Activated T-cell treated with anti-CD3 and anti-CD28 coated beads, Interleukin-2, amount 50 U/mL, for 24 hours (primary cell): Measurements from ENCODE around the gene PCDH9.
"Not testable (repeated sequence)": the region's sequence is repeated elsewhere in the genome, so short reads cannot be mapped to it uniquely, and the experiment has no call there.

Experiments used
- DNase-seq: peaks from one replicate; pipeline ENCODE4 v3.0.0-alpha.2; 2020
- H3K27ac Mint-ChIP-seq: 2 replicates; pipeline ENCODE4 v1.8.0; 2020; ENCODE audit warnings: mild to moderate bottlenecking, mixed read lengths
- H3K27me3 Mint-ChIP-seq: 2 replicates; pipeline ENCODE4 v1.8.0; 2020; ENCODE audit warnings: mixed read lengths
- H3K36me3 Mint-ChIP-seq: 2 replicates; pipeline ENCODE4 v1.8.0; 2020; ENCODE audit warnings: low read depth, mixed read lengths
- H3K4me1 Mint-ChIP-seq: 2 replicates; pipeline ENCODE4 v1.8.0; 2020; ENCODE audit warnings: low read depth, mixed read lengths
- H3K4me3 Mint-ChIP-seq: 2 replicates; pipeline ENCODE4 v1.8.0; 2020; ENCODE audit warnings: mild to moderate bottlenecking, moderate library complexity, mixed read lengths
- H3K9me3 Mint-ChIP-seq: 2 replicates; pipeline ENCODE4 v1.8.0; 2020; ENCODE audit warnings: mixed read lengths

Gene PCDH9

GRCh38 chr13:66781241-66781640, 448.9 kb downstream of the PCDH9 start:
- H3K4me1 Mint-ChIP-seq, result no peaks in the 10 kb centered on the region

GRCh38 chr13:66780814-66781213, 449.3 kb downstream of the PCDH9 start:
- no peaks in the 10 kb centered on the region for H3K9me3 Mint-ChIP-seq
- no peaks in the 10 kb centered on the region for H3K4me1 Mint-ChIP-seq
- DNase-seq, result no peak
- H3K36me3 Mint-ChIP-seq, result no peaks in the 10 kb centered on the region
- no peak overlapping the region for H3K27ac Mint-ChIP-seq
- no peaks in the 10 kb centered on the region for H3K27me3 Mint-ChIP-seq
- no peak overlapping the region for H3K4me3 Mint-ChIP-seq

More at GRCh38 chr13:66781241-66781640, 448.9 kb downstream of the PCDH9 start:
- Mint-ChIP-seq H3K27ac (no peak overlapping the region), H3K9me3 (no peaks in the 10 kb centered on the region), H3K36me3 (no peaks in the 10 kb centered on the region), H3K4me3 (no peak overlapping the region), H3K27me3 (no peaks in the 10 kb centered on the region)
- no peak for DNase-seq

GRCh38 chr13:66778461-66778860, 451.7 kb downstream of the PCDH9 start:
- Mint-ChIP-seq H3K36me3 (no peaks in the 10 kb centered on the region), H3K9me3 (no peaks in the 10 kb centered on the region), H3K27ac (no peak overlapping the region), H3K4me1 (no peaks in the 10 kb centered on the region), H3K4me3 (no peak overlapping the region), H3K27me3 (no peaks in the 10 kb centered on the region)
- no peak for DNase-seq

GRCh38 chr13:66775196-66775595, 454.9 kb downstream of the PCDH9 start:
- Mint-ChIP-seq H3K9me3 (no peaks in the 10 kb centered on the region), H3K27ac (no peak overlapping the region), H3K36me3 (no peaks in the 10 kb centered on the region), H3K27me3 (no peaks in the 10 kb centered on the region), H3K4me3 (no peak overlapping the region), H3K4me1 (no peaks in the 10 kb centered on the region)
- DNase-seq, result no peak

GRCh38 chr13:66774046-66774445, 456.1 kb downstream of the PCDH9 start:
- H3K27ac Mint-ChIP-seq, result no peak overlapping the region
- no peaks in the 10 kb centered on the region for H3K27me3 Mint-ChIP-seq
- H3K36me3 Mint-ChIP-seq, result no peaks in the 10 kb centered on the region
- no peak overlapping the region for H3K4me3 Mint-ChIP-seq
- DNase-seq, result no peak
- H3K4me1 Mint-ChIP-seq, result no peaks in the 10 kb centered on the region
- no peaks in the 10 kb centered on the region for H3K9me3 Mint-ChIP-seq

GRCh38 chr13:66765559-66765958, 464.6 kb downstream of the PCDH9 start:
- H3K36me3 Mint-ChIP-seq, result no peaks in the 10 kb centered on the region
- H3K9me3 Mint-ChIP-seq, result peaks cover 13% of the 10 kb centered on the region
- DNase-seq, result no peak
- H3K27me3 Mint-ChIP-seq, result no peaks in the 10 kb centered on the region
- no peaks in the 10 kb centered on the region for H3K4me1 Mint-ChIP-seq
- no peak overlapping the region for H3K27ac Mint-ChIP-seq
- no peak overlapping the region for H3K4me3 Mint-ChIP-seq

GRCh38 chr13:66760678-66761077, 469.5 kb downstream of the PCDH9 start:
- H3K4me1 Mint-ChIP-seq, H3K27me3 Mint-ChIP-seq, DNase-seq, H3K4me3 Mint-ChIP-seq, H3K36me3 Mint-ChIP-seq, H3K27ac Mint-ChIP-seq: not testable (repeated sequence)
- peaks cover 21% of the 10 kb centered on the region for H3K9me3 Mint-ChIP-seq

GRCh38 chr13:66759919-66760318, 470.2 kb downstream of the PCDH9 start:
- DNase-seq, result no peak
- H3K36me3 Mint-ChIP-seq, result no peaks in the 10 kb centered on the region
- H3K4me1 Mint-ChIP-seq, result no peaks in the 10 kb centered on the region
- no peak overlapping the region for H3K4me3 Mint-ChIP-seq
- no peaks in the 10 kb centered on the region for H3K27me3 Mint-ChIP-seq
- no peak overlapping the region for H3K27ac Mint-ChIP-seq
- H3K9me3 Mint-ChIP-seq, result peaks cover 20% of the 10 kb centered on the region

- peaks cover 17% of the 10 kb centered on the region for H3K9me3 Mint-ChIP-seq
- H3K4me1 Mint-ChIP-seq, result peaks cover 1% of the 10 kb centered on the region
- no peak for DNase-seq
- H3K36me3 Mint-ChIP-seq, result no peaks in the 10 kb centered on the region
- no peak overlapping the region for H3K27ac Mint-ChIP-seq
- no peak overlapping the region for H3K4me3 Mint-ChIP-seq
- no peaks in the 10 kb centered on the region for H3K27me3 Mint-ChIP-seq
Measured at GRCh38 chr13:66751691-66752090, 478.4 kb downstream of the PCDH9 start.

- no peaks in the 10 kb centered on the region for H3K36me3 Mint-ChIP-seq
- no peaks in the 10 kb centered on the region for H3K27me3 Mint-ChIP-seq
- peaks cover 17% of the 10 kb centered on the region for H3K9me3 Mint-ChIP-seq
- H3K4me3 Mint-ChIP-seq, result no peak overlapping the region
- no peak for DNase-seq
- no peak overlapping the region for H3K27ac Mint-ChIP-seq
- peaks cover 1% of the 10 kb centered on the region for H3K4me1 Mint-ChIP-seq
Measured at GRCh38 chr13:66748712-66749111, 481.4 kb downstream of the PCDH9 start.

- Mint-ChIP-seq H3K4me3 (no peak overlapping the region), H3K4me1 (peaks cover 1% of the 10 kb centered on the region), H3K9me3 (peaks cover 9% of the 10 kb centered on the region), H3K36me3 (no peaks in the 10 kb centered on the region), H3K27ac (no peak overlapping the region), H3K27me3 (no peaks in the 10 kb centered on the region)
- DNase-seq, result no peak
Measured at GRCh38 chr13:66745307-66745706, 484.8 kb downstream of the PCDH9 start.

GRCh38 chr13:66723576-66723975, 506.6 kb downstream of the PCDH9 start:
- H3K27ac Mint-ChIP-seq, result no peak overlapping the region
- no peaks in the 10 kb centered on the region for H3K4me1 Mint-ChIP-seq
- no peaks in the 10 kb centered on the region for H3K36me3 Mint-ChIP-seq
- no peaks in the 10 kb centered on the region for H3K9me3 Mint-ChIP-seq
- no peaks in the 10 kb centered on the region for H3K27me3 Mint-ChIP-seq
- H3K4me3 Mint-ChIP-seq, result no peak overlapping the region
- no peak for DNase-seq

- Mint-ChIP-seq H3K36me3 (no peaks in the 10 kb centered on the region), H3K27me3 (no peaks in the 10 kb centered on the region)
Measured at GRCh38 chr13:66716538-66716937, 513.6 kb downstream of the PCDH9 start.

GRCh38 chr13:66714795-66715194, 515.3 kb downstream of the PCDH9 start:
- H3K27me3 Mint-ChIP-seq, result no peaks in the 10 kb centered on the region
- H3K4me1 Mint-ChIP-seq, result no peaks in the 10 kb centered on the region
- no peak overlapping the region for H3K27ac Mint-ChIP-seq
- H3K9me3 Mint-ChIP-seq, result no peaks in the 10 kb centered on the region
- no peaks in the 10 kb centered on the region for H3K36me3 Mint-ChIP-seq
- no peak overlapping the region for H3K4me3 Mint-ChIP-seq
- DNase-seq, result no peak

More at GRCh38 chr13:66716538-66716937, 513.6 kb downstream of the PCDH9 start:
- no peaks in the 10 kb centered on the region for H3K4me1 Mint-ChIP-seq
- H3K4me3 Mint-ChIP-seq, result no peak overlapping the region
- H3K9me3 Mint-ChIP-seq, result no peaks in the 10 kb centered on the region
- H3K27ac Mint-ChIP-seq, result no peak overlapping the region
- no peak for DNase-seq

- no peaks in the 10 kb centered on the region for H3K4me1 Mint-ChIP-seq
- no peaks in the 10 kb centered on the region for H3K9me3 Mint-ChIP-seq
- H3K4me3 Mint-ChIP-seq, result no peak overlapping the region
Measured at GRCh38 chr13:66704110-66704509, 526.0 kb downstream of the PCDH9 start.

GRCh38 chr13:66703597-66703996, 526.5 kb downstream of the PCDH9 start:
- H3K27me3 Mint-ChIP-seq, result no peaks in the 10 kb centered on the region
- no peak overlapping the region for H3K27ac Mint-ChIP-seq
- H3K4me1 Mint-ChIP-seq, result no peaks in the 10 kb centered on the region
- no peak for DNase-seq
- H3K4me3 Mint-ChIP-seq, result no peak overlapping the region
- no peaks in the 10 kb centered on the region for H3K36me3 Mint-ChIP-seq
- no peaks in the 10 kb centered on the region for H3K9me3 Mint-ChIP-seq

More at GRCh38 chr13:66704110-66704509, 526.0 kb downstream of the PCDH9 start:
- Mint-ChIP-seq H3K27me3 (no peaks in the 10 kb centered on the region), H3K36me3 (no peaks in the 10 kb centered on the region), H3K27ac (no peak overlapping the region)
- no peak for DNase-seq
